Ureter (tissue), 1 donor: ENCODE data around the gene ANKRD11. TPM values are rescaled to one million over a fixed set of nuclear protein-coding genes. Genes with fewer than 3 reads are reported as not detected.
"Not testable (repeated sequence)": the region's sequence is repeated elsewhere in the genome, so short reads cannot be mapped to it uniquely, and the experiment has no call there.

Source experiments
- DNase-seq: peaks from one replicate; pipeline ENCODE4 v3.0.0-alpha.2; 2020; ENCODE audit warnings: low spot score
- total RNA-seq: library from RNA; stranded (reverse); gene quantifications from one replicate; pipeline ENCODE4 v1.2.4, GENCODE V29; 2023
- donor health status: DM: yes; HTN: yes; CAD: no.

The ANKRD11 gene
- total RNA-seq, 1 donor from 2014 or later = 258 TPM

DNA sequence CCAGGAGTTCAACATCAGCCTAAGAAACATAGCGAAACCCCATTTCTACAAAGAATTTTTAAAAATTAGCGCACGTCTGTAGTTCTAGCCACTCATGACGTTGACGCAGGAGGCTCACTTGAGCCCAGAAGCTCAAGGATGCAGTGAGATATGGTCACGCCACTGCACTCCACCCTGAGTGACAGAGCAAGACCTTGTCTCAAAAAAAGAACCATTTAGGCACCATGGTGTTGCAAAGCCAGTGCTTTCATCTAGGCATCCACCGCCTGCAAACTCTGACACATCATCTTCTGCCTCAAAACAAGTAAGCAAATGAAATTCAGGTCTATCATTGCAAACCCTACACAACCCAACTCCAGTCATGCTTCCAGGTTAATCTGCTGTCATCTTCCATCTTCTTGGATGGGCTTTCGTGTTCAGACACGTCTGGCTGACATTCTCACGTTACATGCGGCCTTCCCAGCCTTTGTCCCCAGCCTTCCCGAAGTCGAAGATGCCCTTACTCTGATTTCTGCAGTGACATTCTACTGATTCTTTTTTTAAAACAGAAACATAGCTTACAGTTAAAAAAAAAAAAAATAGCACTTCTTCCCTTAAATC lies 8.9 kb downstream of the ANKRD11 start:
- DNase-seq = no peak

DNA sequence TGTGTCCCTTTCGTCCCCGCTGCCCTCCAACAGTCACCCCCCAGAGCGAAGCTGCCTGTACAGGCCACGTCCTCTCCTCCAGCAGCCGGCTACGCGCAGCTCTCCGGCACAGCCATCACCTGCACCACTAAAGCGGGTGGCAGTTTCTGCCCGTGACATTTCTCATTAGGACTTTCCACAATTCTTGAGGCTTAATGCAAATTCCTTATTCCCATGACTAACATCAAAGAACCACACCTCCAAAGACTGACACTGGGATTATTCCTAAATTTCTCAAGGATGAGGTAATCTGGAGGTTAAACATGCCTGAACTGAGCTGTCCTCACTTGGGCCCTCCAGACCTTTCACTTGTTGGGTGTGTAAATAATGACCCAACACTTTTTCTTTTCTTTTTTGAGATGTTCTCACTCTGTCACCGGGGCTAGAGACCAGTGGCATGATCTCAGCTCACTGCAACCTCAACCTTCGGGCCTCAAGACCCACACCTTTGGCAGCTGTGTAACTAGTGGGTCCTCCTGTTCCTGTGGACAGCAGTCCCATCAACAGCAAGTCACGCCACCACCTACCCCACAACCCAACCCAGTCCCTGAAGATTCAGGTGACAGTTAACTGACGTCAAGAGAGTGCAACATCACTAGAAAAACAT lies 11.7 kb downstream of the ANKRD11 start:
- no peak for DNase-seq

DNA sequence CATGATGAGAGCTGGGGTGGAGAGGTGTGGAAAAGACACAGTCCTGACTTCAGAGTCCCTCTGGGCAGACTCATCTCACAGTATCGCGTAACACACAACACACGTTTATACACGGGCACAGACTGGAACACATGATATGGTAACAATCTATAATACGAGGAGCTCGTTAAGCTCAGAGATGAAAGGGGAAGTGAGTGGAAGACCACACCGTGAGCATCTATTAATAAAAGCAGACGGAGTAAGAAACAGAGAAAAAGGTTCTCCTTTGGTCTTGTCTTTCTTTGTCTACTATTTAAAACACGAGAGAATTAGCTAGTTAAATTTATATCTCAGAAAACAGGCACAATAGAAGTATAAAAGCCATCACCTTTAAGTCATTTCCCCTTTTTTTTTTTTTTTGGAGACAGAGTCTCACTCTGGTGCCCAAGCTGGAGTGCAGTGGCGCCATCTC lies 13.5 kb downstream of the ANKRD11 start:
- no peak for DNase-seq

DNA sequence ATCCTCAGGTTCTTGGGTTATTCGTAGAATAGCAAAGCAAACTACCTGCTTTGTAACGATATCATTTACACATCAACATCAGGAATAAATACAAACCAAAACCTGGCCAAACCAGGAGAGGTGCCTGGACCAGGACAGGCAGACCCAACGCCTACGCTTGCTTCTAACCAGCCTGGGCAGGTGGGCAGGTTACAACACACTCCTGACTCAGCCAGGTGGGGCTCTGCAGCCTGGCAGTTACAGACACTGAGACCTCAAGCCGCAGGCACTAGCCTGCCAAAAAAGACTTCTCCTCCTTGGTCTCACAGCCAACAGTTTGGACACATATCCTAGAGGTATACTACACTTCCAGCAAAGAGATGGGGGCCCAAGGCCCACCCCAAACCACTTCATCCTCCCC lies 14.0 kb downstream of the ANKRD11 start:
- DNase-seq = peak; percentile 70

DNA sequence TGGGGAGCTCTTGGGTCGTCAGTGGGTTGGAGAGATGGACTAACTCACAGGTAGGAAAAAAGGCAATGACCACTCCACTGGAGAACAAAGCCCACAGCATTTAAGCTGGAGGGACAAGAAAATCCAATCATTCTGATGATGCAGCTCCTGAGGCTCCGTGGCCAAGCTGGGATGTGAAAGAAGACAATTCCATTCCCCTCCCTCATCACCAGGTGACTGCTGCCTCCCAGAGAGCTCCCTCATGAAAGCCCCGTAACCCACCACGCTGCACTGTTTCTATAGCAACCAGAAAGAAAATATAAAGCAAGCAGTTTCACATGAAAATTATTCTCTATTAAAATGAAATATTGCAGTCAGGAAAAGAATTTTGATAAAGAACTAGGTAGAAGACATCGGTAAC lies 15.2 kb downstream of the ANKRD11 start:
- DNase-seq = no peak

DNA sequence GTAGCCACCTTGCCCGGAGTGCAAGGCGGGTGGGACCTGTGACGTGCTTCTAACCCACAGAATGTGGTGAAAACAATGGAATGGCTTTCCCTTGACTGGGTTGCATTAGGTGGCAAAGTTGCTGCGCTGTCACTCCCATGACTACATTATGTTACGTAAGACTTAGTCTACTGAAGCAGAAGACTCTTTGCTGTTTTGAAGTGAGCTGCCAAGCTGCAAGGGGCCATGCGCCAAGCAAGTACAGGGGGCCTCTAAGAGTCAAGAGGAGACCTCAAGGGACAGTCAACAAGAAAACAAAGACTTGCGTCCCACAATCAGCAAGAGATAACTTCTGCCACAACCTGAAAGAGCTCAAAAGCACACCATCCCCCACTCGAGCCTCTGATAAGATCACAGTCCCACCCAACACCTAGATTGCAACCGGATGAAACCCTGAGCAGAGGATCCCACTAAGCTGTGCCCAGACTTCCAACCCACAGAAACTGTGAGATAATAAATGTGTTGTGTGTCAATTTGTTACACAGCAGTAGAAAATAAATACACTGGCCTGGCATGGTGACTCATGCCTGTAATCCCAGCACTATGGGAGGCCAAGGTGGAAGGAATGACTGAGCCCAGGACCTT lies 16.5 kb downstream of the ANKRD11 start:
- DNase-seq = no peak

DNA sequence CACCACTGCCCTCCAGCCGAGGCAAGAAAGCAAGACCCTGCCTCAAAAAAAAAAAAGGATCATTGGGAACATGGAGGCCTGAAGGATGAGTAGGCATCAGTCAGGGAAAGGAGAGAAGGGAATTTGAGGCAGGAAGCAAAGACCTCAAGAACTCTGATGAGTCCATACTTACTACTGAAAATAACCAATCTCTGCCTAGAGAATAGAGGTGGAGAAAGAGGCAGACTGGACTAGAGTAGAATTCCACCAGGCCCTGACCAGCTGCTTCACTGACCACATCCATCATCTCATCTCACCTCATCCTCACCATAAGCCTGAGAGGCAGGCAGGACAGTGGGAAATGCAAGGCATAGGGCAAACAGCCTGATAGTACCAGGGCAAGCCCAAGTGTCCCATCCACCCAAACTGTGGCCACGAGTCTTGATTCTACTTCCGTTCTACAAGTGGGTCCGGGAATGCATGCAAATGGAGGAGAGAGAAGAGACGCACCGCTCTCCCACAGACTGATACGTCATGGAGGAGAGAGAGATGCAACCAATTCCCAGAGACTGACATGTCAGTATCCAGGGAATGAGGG lies 17.1 kb downstream of the ANKRD11 start:
- DNase-seq = no peak

DNA sequence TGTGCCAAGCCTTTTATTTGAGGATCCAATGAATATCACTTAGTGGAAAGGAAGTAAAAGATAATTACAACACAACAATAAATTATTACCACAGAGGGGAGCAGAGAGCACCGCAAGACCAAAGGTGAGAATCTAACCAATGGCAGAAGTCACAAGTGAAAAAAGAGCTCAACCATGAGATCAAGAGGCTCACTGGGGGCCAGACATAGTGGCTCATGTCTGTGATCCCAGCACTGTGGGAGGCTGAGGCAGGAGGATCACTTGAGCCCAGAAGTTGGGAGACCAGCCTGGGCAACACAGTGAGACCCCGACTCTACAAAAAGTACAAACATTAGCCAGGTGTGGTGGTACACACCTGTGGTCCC lies 17.7 kb downstream of the ANKRD11 start:
- DNase-seq = no peak

DNA sequence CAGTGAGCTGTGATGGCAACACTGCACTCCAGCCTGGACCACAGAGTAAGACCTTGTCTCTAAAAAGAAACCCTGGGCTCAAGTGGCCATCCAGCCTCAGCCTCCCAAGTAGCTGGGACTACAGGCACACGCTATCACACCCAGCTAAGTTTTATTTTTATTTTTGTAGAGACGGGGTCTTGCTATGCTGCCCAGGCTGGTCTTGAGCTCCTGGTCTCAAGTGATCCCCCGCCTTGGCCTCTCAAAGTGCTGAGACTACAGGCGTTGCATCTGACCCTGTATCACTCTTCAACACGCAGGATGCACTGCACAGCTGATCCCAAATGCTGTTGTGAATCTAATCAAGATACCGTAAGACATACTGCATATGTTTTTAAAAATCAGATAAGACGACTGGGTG lies 23.0 kb downstream of the ANKRD11 start:
- no peak for DNase-seq

DNA sequence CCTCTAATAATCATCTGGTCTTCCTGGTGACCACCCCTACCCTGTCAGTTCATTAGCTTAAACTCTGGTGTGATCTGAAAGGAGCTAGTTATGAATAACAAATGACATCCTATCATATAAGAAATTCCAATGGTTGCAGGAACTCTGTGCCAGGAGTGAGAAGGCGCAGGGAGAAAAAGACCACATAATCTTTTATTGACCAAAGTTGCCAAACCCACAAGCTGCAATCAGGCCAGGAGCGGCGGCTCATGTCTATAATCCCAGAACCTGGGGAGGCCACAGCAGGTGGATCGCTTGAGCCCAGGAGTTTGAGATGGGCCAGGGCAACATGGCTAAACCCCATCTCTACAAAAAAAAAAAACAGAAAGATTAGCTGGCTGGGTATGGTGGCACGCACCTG lies 23.4 kb downstream of the ANKRD11 start:
- DNase-seq = no peak

DNA sequence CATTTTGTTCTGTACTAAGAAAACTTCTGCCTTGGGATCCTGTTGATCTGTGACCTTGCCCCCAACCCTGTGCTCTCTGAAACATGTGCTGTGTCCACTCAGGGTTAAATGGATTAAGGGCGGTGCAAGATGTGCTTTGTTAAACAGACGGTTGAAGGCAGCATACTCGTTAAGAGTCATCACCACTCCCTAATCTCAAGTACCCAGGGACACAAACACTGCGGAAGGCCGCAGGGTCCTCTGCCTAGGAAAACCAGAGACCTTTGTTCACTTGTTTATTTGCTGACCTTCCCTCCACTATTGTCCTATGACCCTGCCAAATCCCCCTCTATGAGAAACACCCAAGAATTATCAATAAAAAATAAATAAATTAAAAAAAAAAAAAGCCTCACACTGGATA lies 27.0 kb downstream of the ANKRD11 start:
- not testable (repeated sequence) for DNase-seq

DNA sequence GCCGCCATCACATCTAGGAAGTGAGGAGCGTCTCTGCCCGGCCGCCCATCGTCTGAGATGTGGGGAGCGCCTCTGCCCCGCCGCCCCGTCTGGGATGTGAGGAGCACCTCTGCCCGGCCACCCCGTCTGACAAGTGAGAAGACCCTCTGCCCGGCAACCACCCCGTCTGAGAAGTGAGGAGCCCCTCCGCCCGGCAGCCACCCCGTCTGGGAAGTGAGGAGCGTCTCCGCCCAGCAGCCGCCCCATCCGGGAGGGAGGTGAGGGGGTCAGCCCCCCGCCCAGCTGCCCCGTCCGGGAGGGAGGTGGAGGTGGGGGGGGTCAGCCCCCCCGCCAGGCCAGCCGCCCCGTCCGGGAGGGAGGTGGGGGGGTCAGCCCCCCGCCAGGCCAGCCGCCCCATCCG lies 27.7 kb downstream of the ANKRD11 start:
- DNase-seq = not testable (repeated sequence)

DNA sequence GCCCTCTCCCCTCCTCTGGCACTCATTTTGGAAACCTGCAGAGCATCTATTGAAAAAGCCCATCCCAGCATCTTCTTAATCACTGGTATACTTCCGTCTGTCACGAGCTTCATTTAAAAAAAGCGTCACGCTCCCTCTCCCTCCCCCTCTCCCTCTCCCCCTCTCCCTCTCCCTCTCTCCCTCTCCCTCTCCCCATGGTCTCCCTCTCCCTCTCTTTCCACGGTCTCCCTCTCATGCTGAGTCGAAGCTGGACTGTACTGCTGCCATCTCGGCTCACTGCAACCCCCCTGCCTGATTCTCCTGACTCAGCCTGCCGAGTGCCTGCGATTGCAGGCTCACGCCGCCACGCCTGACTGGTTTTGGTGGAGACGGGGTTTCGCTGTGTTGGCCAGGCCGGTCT lies 28.5 kb downstream of the ANKRD11 start:
- not testable (repeated sequence) for DNase-seq

DNA sequence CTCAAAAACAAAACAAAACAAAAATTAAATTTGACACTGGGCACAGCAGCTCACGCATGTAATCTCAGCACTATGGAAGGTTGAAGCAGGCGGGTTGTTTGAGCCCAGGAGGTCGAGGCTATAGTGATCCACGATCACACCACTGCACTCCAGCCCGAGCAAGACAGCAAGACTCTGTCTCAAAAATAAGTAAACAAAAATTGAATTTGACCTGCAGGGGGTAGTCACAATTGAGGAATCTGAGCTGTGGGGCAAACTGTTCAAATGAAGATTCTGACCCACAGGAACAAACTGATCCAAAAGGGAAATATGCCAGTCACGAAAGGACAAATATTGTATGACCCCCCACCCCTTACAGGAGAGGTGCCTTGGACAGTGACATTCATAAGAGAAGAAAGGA lies 29.8 kb downstream of the ANKRD11 start:
- no peak for DNase-seq

DNA sequence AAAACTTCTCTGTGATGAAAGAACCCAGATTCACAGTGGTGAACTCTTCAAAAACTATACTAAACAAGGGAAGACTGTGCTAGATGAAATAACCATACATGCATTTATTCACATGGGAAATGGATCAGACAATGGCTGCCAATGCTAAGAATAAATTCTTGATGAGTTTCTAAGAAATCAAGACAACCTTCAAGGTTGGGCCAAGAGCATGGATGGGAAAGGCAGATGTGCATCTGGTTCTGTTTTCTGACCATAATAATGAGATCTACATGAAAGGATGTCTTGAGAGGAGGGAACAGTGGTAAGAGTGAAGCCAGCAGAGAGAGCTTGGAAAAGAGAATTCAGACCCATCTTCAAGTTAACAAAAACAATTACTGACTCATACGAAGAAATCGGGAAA lies 31.4 kb downstream of the ANKRD11 start:
- no peak for DNase-seq

DNA sequence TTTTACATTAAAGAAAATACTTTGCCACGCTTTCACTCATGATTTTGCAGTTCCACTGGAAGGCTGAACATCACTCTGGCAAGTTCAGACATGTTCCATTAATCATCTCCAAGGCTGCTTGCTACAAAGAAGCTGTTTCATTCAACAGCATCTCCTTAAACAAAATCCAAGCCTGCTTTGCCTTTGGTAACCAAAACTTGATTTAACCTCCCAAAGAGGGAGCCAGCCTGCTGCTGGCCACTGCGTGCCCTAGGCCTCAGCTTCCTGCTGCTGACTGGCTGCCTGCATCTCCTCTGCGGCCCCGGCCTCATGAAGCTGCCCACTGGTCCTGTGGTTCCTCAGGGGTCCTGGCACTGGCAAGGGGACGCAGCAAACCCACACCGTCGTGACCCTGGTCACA lies 31.8 kb downstream of the ANKRD11 start:
- no peak for DNase-seq

DNA sequence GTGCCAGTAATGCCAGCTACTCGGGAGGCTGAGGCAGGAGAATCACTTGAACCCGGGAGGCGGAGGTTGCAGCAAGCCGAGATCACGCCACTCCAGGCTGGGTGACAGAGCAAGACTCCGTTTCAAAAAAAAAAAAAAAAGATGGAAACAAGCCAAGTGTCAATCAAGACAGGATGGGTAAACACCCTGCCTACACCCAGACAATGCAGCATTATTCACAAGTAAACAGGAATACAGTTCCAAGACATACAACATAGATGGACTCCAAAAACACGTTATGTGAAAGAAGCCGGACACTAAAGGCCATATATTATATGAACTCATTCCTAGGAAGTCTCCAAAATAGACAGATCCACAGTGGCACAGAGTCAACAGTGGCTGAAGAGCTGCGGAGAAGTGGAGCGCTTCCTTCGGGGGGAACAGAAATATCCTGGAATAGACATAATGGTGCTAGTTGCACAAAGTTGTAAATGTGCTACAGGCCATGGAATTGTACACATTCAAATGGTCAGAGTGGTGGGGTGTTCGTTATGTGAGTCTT lies 33.9 kb downstream of the ANKRD11 start:
- no peak for DNase-seq

DNA sequence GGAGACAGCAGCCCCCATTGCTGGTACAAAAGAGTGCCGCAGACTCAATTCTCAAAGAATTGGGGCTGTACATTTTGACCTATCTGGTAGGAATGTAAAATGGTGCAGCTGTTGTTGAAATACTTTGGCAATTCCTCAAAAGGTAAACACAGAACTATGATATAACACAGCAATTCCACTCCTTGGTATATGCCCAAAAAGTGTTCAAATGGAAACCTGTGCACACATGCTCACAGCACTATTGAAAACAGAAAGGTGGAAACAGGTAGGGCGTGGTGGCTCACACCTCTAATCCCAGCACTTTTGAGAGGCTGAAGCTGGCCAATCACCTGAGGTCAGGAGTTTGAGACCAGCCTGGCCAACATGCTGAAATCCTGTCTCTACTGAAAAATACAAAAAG lies 34.7 kb downstream of the ANKRD11 start:
- DNase-seq = no peak

DNA sequence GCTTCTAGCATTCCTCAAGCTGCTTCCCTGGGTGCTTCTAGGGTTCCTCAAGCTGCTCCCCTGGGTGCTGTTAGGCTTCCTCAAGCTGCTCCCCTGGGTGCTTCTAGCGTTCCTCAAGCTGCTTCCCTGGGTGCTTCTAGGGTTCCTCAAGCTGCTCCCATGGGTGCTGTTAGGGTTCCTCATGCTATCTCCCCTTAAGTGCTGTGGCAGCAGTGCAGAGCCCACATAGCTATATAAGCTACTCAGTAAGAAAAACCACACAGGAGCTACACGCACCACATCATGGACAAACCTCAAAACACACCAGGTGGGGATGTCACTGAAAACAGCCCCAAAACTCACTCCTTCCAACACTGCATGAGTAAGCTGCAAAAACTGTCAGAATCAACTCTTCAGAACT lies 35.2 kb downstream of the ANKRD11 start:
- no peak for DNase-seq

DNA sequence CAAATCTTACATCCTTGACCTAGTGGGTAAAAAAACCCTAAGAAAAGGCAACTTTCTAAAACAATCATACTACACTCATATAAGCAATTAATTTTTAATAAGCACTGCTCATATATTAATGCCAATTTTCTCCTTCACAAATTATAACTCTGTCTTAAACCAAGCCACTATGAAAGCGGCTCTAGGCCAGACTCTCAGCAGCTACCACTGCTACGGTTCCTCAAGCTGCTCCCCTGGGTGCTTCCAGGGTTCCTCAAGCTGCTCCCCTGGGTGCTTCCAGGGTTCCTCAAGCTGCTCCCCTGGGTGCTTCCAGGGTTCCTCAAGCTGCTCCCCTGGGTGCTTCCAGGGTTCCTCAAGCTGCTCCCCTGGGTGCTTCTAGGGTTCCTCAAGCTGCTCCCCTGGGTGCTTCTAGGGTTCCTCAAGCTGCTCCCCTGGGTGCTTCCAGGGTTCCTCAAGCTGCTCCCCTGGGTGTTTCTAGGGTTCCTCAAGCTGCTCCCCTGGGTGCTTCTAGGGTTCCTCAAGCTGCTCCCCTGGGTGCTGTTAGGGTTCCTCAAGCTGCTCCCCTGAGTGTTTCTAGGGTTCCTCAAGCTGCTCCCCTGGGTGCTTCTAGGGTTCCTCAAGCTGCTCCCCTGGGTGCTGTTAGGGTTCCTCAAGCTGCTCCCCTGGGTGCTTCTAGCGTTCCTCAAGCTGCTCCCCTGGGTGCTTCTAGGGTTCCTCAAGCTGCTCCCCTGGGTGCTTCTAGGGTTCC lies 35.8 kb downstream of the ANKRD11 start:
- not testable (repeated sequence) for DNase-seq

DNA sequence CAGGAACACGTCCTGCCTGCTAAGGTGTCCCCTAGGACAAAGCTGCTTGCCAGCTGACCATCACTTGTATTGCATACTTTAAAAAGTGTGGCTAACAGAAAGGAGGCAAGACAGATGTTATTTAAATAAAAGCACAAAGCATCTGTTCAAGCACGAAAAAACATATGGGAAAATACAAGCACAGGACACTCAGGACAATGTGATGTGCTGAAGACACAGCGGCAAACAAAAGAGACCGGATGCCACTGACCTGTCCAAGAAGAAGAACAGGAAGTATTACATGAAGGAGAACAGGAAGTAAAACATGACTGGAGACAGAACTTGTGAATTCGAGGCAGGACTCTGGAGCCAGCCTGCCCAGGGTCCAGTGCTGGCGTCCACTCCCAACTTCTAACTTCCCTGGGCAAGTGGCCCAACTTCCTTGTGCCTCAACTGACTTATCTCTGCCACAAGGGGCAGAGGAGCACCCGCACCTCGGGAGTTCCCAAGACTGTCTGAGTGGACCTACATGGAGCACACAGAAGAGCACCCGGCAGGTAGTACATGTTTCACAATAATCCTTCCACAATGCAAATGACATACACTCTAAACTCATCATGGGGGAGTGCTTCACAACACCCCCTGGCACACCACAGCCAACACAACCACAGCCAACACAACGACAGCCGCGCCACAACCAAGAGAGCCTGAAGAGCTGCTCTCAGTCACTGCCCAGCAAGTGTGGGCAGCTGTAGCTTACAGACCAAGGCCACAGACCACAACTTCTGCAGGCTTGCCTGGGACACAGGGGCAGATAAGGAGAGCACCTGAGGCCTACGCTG lies 36.6 kb downstream of the ANKRD11 start:
- no peak for DNase-seq
